GM12801 (cell line): ENCODE measurements around the gene FAM81A.

ENCODE experiments used
- TF ChIP-seq, protein P1 (sequence below): IDR thresholded peaks from one replicate; pipeline ENCODE4 v1.5.1; 2011; ENCODE audit warnings: control low read depth; ENCODE audit not compliant: insufficient read length; ENCODE audit errors: extremely low read depth

The FAM81A gene

DNA sequence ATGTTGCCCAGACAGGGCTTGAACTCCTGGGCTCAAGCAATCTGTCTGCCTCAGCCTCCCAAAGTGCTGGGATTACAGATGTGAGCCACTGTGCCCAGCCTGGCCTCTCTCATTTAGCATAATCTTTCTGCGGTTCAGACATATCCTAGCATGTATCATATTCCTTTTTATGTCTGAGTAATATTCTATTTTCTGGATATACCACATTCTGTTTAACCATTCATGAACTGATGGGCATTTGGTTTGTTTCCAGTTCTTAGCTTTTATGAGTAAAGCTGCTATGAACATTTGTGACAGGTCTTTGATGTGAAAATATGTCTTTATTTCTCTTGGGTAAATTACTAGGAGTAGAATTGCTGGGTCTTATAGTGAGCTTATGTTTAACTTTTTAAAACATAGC lies 23.5 kb downstream of the FAM81A start:
- TF ChIP-seq, protein P1, sequence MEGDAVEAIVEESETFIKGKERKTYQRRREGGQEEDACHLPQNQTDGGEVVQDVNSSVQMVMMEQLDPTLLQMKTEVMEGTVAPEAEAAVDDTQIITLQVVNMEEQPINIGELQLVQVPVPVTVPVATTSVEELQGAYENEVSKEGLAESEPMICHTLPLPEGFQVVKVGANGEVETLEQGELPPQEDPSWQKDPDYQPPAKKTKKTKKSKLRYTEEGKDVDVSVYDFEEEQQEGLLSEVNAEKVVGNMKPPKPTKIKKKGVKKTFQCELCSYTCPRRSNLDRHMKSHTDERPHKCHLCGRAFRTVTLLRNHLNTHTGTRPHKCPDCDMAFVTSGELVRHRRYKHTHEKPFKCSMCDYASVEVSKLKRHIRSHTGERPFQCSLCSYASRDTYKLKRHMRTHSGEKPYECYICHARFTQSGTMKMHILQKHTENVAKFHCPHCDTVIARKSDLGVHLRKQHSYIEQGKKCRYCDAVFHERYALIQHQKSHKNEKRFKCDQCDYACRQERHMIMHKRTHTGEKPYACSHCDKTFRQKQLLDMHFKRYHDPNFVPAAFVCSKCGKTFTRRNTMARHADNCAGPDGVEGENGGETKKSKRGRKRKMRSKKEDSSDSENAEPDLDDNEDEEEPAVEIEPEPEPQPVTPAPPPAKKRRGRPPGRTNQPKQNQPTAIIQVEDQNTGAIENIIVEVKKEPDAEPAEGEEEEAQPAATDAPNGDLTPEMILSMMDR: no peak

GRCh38 chr15:59473226-59473625 lies 35.2 kb downstream of the FAM81A start:
- TF ChIP-seq, protein P1: no peak

DNA sequence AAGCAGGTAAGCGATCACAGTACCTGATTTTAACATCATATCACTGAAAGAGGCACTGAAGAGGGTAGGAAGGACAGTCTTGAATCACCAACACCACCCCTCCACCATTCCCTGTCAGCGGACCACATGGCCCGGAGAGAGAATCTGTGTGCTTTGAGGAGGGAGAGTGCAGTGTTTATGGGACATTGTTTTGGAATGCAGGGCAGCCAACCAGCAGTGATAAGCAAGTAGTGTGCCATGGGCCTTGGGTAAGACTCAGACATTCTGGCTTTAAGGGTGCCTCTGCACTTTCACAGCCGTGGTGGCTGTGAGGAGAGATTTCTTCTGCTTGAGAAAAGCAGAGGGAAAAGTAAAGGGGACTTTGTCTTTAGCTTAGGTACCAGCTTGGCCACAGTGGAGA lies 46.4 kb downstream of the FAM81A start:
- TF ChIP-seq, protein P1: no peak

DNA sequence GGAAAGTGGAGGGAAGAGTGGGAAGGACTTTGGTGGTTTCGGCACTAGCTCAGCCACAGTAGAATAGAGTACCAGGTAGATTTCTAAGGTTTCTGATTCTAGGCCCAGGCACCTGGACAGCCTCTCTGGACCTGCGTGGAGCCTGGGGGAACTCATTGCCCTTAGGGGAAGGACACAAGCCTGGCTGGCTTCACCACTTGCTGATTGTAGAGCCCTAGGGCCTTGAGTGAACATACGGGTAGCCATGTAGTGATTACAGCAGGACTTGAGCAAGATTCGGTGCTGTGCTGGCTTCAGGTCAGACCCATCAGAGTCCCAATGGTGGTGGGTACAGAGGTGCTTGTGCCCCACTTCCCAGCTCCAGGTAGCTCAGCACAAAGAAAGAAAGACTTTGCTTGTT lies 47.0 kb downstream of the FAM81A start:
- TF ChIP-seq, protein P1: no peak

DNA sequence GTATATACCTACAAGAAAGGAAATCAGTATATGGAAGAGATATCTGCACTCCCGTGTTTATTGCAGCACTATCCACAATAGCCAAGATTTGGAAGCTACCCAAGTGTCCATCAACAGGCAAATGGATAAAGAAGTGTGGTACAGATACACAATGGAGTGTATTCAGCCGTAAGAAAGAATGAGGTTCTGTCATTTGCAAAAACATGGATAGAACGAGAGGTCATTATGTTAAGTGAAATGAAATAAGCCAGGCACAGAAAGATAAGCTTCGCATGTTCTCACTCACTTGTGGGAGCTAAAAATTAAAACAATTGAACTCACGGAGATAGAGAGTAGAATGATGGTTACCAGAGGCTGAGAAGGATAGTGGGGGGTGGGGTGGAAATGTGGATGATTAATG lies 53.1 kb downstream of the FAM81A start:
- TF ChIP-seq, protein P1: no peak

- TF ChIP-seq, protein P1: no peak
Measured at GRCh38 chr15:59492389-59493377, 54.7 kb downstream of the FAM81A start.

DNA sequence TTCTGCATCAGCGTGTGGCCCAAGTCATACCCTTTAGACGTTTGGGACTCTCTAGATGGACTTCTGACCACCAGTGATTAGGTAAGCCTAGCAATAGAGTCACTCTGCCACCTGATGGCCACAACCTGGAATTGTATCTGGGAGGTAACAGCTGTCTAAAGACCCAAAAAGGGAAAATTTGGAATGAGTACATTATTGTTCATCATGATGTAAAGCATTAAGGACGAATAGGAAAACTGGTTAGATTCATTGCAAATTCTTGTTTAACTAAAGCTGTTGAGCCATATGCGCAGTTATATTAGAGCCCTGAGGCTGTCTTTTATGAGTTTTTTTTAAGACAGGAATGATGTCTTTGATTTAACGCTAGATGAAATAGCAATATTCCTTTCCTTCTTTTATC lies 63.6 kb downstream of the FAM81A start:
- TF ChIP-seq, protein P1: no peak
